SK-N-SH (cell line): Measurements from ENCODE around the gene RP2. TPM values are rescaled to one million over a fixed set of nuclear protein-coding genes. Genes with fewer than 3 reads are reported as not detected.

ENCODE experiments used
- CTCF ChIA-PET: fragments of 300-600, 350-600 bp; formaldehyde crosslinking; extraction: SDS; loops from one replicate; lab custom pipeline; 2021; lab: Yijun Ruan, JAX
- POLR2A ChIA-PET: fragments of 350-600 bp; sonication (Branson Sonifier 250); formaldehyde crosslinking; extraction: SDS; loops from one replicate; lab custom pipeline; 2020; ENCODE audit warnings: antibody characterized with exemption, inconsistent platforms; lab: Yijun Ruan, JAX
- DNase-seq: peaks from one replicate; pipeline ENCODE4 v3.0.0; 2012
- H2AFZ ChIP-seq: fragments of 200-600 bp; sonication (generic); 2 replicates; pipeline ENCODE4 v1.8.1; 2016; ENCODE audit warnings: antibody characterized with exemption, mild to moderate bottlenecking, low read depth
- H3F3A ChIP-seq: fragments of 200-600 bp; sonication (generic); replicated peaks from 2 replicates; pipeline ENCODE3; 2016; ENCODE audit warnings: antibody characterized with exemption, mild to moderate bottlenecking; ENCODE audit not compliant: insufficient read depth
- H3K27ac ChIP-seq, 2 experiments: fragments of 200-500 bp in 1 of 2; fragments of 200-600 bp in 1 of 2; sonication (Bioruptor generic) in 1 of 2; sonication (generic), shearing (Covaris generic) in 1 of 2; 2 replicates each; pipeline versions ENCODE4 v1.5.1 to v1.6.1; 2014 to 2016; ENCODE audit warnings: low read depth in 2 of 2, inconsistent platforms in 1 of 2, low read length in 1 of 2, mild to moderate bottlenecking in 1 of 2, mixed read lengths in 1 of 2
- H3K27me3 ChIP-seq: fragments of 200-600 bp; sonication (generic), shearing (Covaris generic); 2 replicates; pipeline ENCODE4 v1.6.1; 2016; ENCODE audit warnings: mixed run types; ENCODE audit not compliant: insufficient read depth
- H3K36me3 ChIP-seq, 2 experiments: fragments of 200-500 bp in 1 of 2; fragments of 200-600 bp in 1 of 2; sonication (Bioruptor generic) in 1 of 2; sonication (generic) in 1 of 2; replicated peaks in 1 of 2; 2 replicates each; pipeline versions ENCODE3 to v1.5.1; 2014 to 2016; ENCODE audit warnings: low read length in 1 of 2, mild to moderate bottlenecking in 1 of 2; ENCODE audit not compliant: insufficient read depth in 2 of 2, control insufficient read depth in 1 of 2
- H3K4me1 ChIP-seq, 2 experiments: fragments of 200-500 bp in 1 of 2; fragments of 200-600 bp in 1 of 2; sonication (Bioruptor generic) in 1 of 2; sonication (generic), shearing (Covaris generic) in 1 of 2; 2 replicates each; pipeline versions ENCODE4 v1.5.1 to v1.6.1; 2014 to 2016; ENCODE audit warnings: low read depth in 1 of 2, low read length in 1 of 2, mixed run types in 1 of 2; ENCODE audit not compliant: insufficient read depth in 2 of 2, control insufficient read depth in 1 of 2
- H3K4me2 ChIP-seq: fragments of 200-600 bp; sonication (generic), shearing (Covaris generic); 2 replicates; pipeline ENCODE4 v1.6.1; 2017; ENCODE audit warnings: mixed run types
- H3K4me3 ChIP-seq, 2 experiments: fragments of 200-500 bp in 1 of 2; fragments of 200-600 bp in 1 of 2; sonication (Bioruptor generic) in 1 of 2; sonication (generic), shearing (Covaris generic) in 1 of 2; 2 replicates each; pipeline versions ENCODE4 v1.5.1 to v1.8.1; 2014 to 2016; ENCODE audit warnings: low read depth in 2 of 2, inconsistent platforms in 1 of 2, low read length in 1 of 2, mild to moderate bottlenecking in 1 of 2, mixed read lengths in 1 of 2, moderate library complexity in 1 of 2
- H3K79me2 ChIP-seq: fragments of 200-600 bp; sonication (generic); 2 replicates; pipeline ENCODE4 v1.8.1; 2017; ENCODE audit warnings: mild to moderate bottlenecking; ENCODE audit not compliant: insufficient read depth
- H3K9ac ChIP-seq: fragments of 200-600 bp; sonication (generic); 2 replicates; pipeline ENCODE4 v1.6.1; 2017; ENCODE audit warnings: mixed run types
- H3K9me2 ChIP-seq: fragments of 200-600 bp; sonication (generic); 2 replicates; pipeline ENCODE4 v1.6.1; 2017; ENCODE audit warnings: mixed run types
- H3K9me3 ChIP-seq: fragments of 200-600 bp; sonication (generic); 2 replicates; pipeline ENCODE4 v1.6.1; 2017; ENCODE audit warnings: mixed run types, mild to moderate bottlenecking, moderate library complexity
- H4K20me1 ChIP-seq: fragments of 200-600 bp; sonication (generic); 2 replicates; pipeline ENCODE4 v1.6.1; 2017; ENCODE audit warnings: mild to moderate bottlenecking, mixed run types; ENCODE audit not compliant: insufficient read depth
- EZH2phosphoT487 ChIP-seq: fragments of 200-600 bp; sonication (generic); IDR thresholded peaks from 2 replicates; pipeline ENCODE4 v1.6.1; 2017; ENCODE audit warnings: low read depth, mixed run types, mild to moderate bottlenecking, antibody characterized with exemption, moderate library complexity, borderline replicate concordance
- GATA2 ChIP-seq: sonication (generic); formaldehyde crosslinking; IDR thresholded peaks from 2 replicates; pipeline ENCODE4 v1.5.0; 2020; ENCODE audit warnings: mild to moderate bottlenecking, missing genetic modification reagents
- TCF12 ChIP-seq: IDR thresholded peaks from 2 replicates; pipeline ENCODE4 v1.4.0; 2012
- WGBS: methylation state at CpG from one replicate; pipeline ENCODE4 v1.1.6; 2017; ENCODE audit warnings: low lambda C conversion rate; 5-methylcytosine and 5-hydroxymethylcytosine counted together
- polyA plus RNA-seq, 3 experiments: library from polyadenylated mRNA; depleted of rRNA; stranded (reverse); fragments of >200 nt; gene quantifications; 2 replicates each; pipeline ENCODE4 v1.2.3, GENCODE V29; 2012
- TF ChIP-seq, protein P1 (sequence below): IDR thresholded peaks from 2 replicates; pipeline ENCODE4 v1.6.1; 2012; ENCODE audit warnings: mild to moderate bottlenecking, low read depth, low read length, moderate library complexity
- TF ChIP-seq, protein P2 (sequence below): fragments of 150-350 bp; IDR thresholded peaks from 2 replicates; pipeline ENCODE4 v1.6.1; 2017; ENCODE audit warnings: antibody characterized with exemption, low read length, low read depth, borderline replicate concordance
- TF ChIP-seq, protein P3 (sequence below): IDR thresholded peaks from 2 replicates; pipeline ENCODE4 v1.4.0; 2012; ENCODE audit warnings: low read depth

Gene RP2
- polyA plus RNA-seq, 1 of the 3 experiments (the other 2 are of a cell fraction), result 4.5 TPM

DNA sequence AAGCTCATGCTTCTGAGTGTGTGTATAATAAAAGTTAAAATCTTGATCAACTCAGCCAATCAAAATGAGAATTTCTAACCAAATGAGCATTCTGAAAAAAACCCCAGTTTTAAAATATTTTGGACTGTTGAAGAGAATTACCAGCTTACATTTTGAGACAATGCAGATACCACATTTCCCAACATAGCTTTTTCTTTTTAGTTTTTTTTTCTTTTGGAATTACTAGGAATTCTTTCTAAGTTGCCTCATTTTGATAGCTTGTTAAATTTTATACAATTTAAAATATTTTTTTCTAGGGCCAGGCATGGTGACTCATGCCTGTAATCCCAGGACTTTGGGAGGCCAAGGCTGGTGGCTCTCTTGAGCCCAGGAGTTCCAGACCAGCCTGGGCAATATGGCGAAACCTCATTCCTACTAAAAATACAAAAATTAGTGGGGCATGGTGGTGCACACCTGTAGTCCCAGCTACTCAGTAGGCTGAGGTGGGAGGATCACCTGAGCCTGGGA is 2.2 kb downstream of the RP2 start:
- peaks cover 0 to 3% of the 10 kb centered on the region in 2 experiments; a peak in 3 of 4 replicates for H3K4me1 ChIP-seq
- WGBS, result 71% methylated on average over 1 of the region's 1 CpG
- peaks cover 7% of the 10 kb centered on the region; the same call in 1 of the 2 replicates for H4K20me1 ChIP-seq
- ChIA-PET CTCF (interaction anchor here (0.7 to 1.5 kb wide), 4 partner anchors 52 to 255 kb away, joined by 3 to 4 read pairs (median 4); no protein-coding TSS in a partner anchor), POLR2A (no interaction called here)
- peak overlapping the region in 1 of 2 experiments; percentile 92; a peak in 2 of 4 replicates for H3K27ac ChIP-seq
- H3K4me2 ChIP-seq, result peak overlapping the region; percentile 76; the same call in 1 of the 2 replicates
- peaks cover 66% of the 10 kb centered on the region for H3K79me2 ChIP-seq
- H3K9me2 ChIP-seq, result no peaks in the 10 kb centered on the region
- no peak for DNase-seq
- H3K36me3 ChIP-seq, result no peaks in the 10 kb centered on the region
- no peaks in the 10 kb centered on the region for H3K9me3 ChIP-seq
- 0 out of 2 replicates have a peak, but pooled peaks cover 2% of the 10 kb centered on the region for H3K27me3 ChIP-seq
- TF ChIP-seq EZH2phosphoT487, result no peak
- no peak; the same call in 1 of the 2 replicates for TF ChIP-seq TCF12
- TF ChIP-seq, protein P1, sequence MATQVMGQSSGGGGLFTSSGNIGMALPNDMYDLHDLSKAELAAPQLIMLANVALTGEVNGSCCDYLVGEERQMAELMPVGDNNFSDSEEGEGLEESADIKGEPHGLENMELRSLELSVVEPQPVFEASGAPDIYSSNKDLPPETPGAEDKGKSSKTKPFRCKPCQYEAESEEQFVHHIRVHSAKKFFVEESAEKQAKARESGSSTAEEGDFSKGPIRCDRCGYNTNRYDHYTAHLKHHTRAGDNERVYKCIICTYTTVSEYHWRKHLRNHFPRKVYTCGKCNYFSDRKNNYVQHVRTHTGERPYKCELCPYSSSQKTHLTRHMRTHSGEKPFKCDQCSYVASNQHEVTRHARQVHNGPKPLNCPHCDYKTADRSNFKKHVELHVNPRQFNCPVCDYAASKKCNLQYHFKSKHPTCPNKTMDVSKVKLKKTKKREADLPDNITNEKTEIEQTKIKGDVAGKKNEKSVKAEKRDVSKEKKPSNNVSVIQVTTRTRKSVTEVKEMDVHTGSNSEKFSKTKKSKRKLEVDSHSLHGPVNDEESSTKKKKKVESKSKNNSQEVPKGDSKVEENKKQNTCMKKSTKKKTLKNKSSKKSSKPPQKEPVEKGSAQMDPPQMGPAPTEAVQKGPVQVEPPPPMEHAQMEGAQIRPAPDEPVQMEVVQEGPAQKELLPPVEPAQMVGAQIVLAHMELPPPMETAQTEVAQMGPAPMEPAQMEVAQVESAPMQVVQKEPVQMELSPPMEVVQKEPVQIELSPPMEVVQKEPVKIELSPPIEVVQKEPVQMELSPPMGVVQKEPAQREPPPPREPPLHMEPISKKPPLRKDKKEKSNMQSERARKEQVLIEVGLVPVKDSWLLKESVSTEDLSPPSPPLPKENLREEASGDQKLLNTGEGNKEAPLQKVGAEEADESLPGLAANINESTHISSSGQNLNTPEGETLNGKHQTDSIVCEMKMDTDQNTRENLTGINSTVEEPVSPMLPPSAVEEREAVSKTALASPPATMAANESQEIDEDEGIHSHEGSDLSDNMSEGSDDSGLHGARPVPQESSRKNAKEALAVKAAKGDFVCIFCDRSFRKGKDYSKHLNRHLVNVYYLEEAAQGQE, result no peak
- TF ChIP-seq, all 33 proteins: peak for 0
- Histone ChIP-seq H2AFZ (no peak overlapping the region), H3F3A (peaks cover 15% of the 10 kb centered on the region), H3K4me3 (peak overlapping the region; percentile 65 to 68; a peak in 2 of 4 replicates), H3K9ac (peak overlapping the region; percentile 92; the same call in 1 of the 2 replicates)

DNA sequence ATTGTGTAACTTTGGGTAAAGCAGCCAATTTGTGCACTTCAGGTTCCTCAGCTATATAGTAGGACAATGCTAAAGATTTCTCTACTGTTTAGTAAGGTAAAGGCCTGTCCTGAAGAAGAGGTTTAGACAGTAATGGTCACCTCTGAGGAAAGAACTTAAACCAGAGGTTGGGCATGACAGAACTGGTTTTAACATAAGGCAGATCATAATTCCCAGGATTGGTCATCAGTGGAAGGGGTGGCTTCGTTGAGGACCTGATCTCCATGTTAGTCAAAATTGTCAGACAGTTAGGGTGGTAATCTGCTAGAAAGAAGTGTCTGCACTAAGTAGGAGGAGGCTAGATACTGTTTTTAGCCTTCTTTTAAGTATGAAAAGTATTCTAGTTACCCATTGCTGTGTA is 4.1 kb downstream of the RP2 start:
- WGBS, result 50% methylated on average over 1 of the region's 1 CpG
- Histone ChIP-seq H3K79me2 (peaks cover 84% of the 10 kb centered on the region), H3K9me2 (no peaks in the 10 kb centered on the region), H3K4me1 (peaks cover 0 to 3% of the 10 kb centered on the region in 2 experiments; a peak in 3 of 4 replicates), H3K9ac (peak overlapping the region; percentile 26; the same call in 1 of the 2 replicates), H3K4me3 (no peak overlapping the region), H3K27ac (peak overlapping the region in 1 of 2 experiments; percentile 92; a peak in 2 of 4 replicates), H4K20me1 (peaks cover 12% of the 10 kb centered on the region; the same call in 1 of the 2 replicates), H3K4me2 (peak overlapping the region; percentile 34; the same call in 1 of the 2 replicates), H3K36me3 (no peaks in the 10 kb centered on the region), H3K27me3 (no peaks in the 10 kb centered on the region), H3F3A (peaks cover 15% of the 10 kb centered on the region), H3K9me3 (no peaks in the 10 kb centered on the region), H2AFZ (no peak overlapping the region)
- POLR2A ChIA-PET, result no interaction called here
- TF ChIP-seq, protein P2, sequence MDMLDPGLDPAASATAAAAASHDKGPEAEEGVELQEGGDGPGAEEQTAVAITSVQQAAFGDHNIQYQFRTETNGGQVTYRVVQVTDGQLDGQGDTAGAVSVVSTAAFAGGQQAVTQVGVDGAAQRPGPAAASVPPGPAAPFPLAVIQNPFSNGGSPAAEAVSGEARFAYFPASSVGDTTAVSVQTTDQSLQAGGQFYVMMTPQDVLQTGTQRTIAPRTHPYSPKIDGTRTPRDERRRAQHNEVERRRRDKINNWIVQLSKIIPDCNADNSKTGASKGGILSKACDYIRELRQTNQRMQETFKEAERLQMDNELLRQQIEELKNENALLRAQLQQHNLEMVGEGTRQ, result no peak
- TF ChIP-seq GATA2 (CRISPR knock-in tag), result no peak
- TF ChIP-seq, protein P3, sequence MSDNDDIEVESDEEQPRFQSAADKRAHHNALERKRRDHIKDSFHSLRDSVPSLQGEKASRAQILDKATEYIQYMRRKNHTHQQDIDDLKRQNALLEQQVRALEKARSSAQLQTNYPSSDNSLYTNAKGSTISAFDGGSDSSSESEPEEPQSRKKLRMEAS, result no peak
- no peak for DNase-seq
- CTCF ChIA-PET, result interaction anchor here (1.0 kb wide), 1 partner anchor 63 kb away, joined by 3 read pairs; no protein-coding TSS in a partner anchor
